ENCODE results near the gene TIMM50. TPM values are rescaled to one million over a fixed set of nuclear protein-coding genes. Genes with fewer than 3 reads are reported as not detected.

The TIMM50 gene
- total RNA-seq, 1 experiment from 2014 or later: 79.0 TPM

DNA sequence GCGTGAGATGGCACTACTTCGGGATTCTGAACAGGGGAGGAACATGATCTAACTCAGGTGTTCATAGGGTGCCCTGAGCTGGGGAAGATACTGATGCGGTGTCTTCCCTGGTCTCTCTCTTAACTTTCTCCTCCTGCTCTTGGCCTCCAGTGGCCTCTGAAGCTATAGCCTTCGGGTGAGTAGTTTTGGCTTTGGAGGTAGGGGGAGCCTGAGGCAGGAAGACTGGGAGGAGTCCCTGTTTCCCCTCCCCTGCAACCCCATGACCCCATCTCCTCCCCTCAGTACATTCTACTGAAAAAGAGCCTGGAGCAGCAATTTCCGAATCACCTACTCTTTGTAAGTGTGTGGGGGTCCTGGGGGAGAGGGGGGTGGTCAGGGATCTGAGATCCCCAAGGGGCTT, 37.8 kb downstream of the TIMM50 start:
- H3K9me3 ChIP-seq (replicated peaks): no peaks in the 10 kb centered on the region
- peaks cover 10% of the 10 kb centered on the region for H3K4me1 ChIP-seq (replicated peaks)
- no peak overlapping the region for H3K4me3 ChIP-seq
- peaks cover 42% of the 10 kb centered on the region for H3K27me3 ChIP-seq (replicated peaks)
- no peaks in the 10 kb centered on the region for H3K36me3 ChIP-seq
- DNase-seq (ENCODE audit: low read depth in 1 of 2, low spot score in 2 of 2): no peak
- H3K27ac ChIP-seq: no peak overlapping the region

DNA sequence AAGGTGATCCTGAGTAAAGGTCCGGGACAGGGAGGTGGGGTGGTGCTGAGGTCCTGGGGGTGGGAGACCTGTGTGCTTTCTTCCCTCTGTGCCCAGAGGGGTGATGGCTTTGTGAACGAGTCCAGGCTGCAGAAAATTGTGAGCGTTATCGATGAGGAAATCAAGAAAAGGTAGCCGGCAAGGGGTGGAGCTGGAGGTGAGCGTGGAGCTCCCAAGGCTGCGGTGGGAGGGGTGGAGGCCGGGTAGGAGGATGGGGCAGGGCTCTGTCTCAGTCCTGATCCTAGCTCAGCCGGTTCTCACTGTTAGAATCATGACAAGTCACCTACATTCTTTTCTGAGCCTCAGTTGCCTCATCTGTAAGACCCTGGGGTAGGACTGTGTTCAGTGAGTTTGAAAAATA, 38.3 kb downstream of the TIMM50 start:
- Histone ChIP-seq H3K9me3 (replicated peaks) (no peaks in the 10 kb centered on the region), H3K4me1 (replicated peaks) (peaks cover 10% of the 10 kb centered on the region), H3K27ac (no peak overlapping the region), H3K36me3 (no peaks in the 10 kb centered on the region), H3K4me3 (no peak overlapping the region), H3K27me3 (replicated peaks) (peaks cover 37% of the 10 kb centered on the region)
- no peak for DNase-seq (ENCODE audit: low read depth in 1 of 2, low spot score in 2 of 2)

GRCh38 chr19:39520541-39521484, 40.2 kb downstream of the TIMM50 start:
- no peak overlapping the region for H3K27ac ChIP-seq

DNA sequence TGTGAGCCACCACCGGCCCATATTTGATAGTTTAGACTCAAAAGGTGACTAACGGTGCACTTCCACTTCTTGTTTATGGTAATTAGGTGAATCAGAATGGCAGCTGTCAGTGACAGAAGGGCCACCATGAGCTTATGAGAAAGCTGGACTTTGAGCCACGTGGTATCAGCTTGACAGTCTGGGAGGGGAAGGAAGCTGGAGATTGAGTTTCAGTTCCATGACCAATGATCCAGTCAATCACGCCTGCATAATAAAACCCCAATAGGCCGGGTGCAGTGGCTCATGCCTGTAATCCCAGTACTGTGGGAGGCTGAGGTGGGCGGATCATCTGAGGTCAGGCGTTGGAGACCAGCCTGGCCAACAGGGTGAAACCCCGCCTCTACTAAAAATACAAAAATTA, 43.9 kb downstream of the TIMM50 start:
- no peak for DNase-seq (ENCODE audit: low read depth in 1 of 2, low spot score in 2 of 2)
- peaks cover 5% of the 10 kb centered on the region for H3K36me3 ChIP-seq
- H3K9me3 ChIP-seq (replicated peaks): no peaks in the 10 kb centered on the region
- no peak overlapping the region for H3K27ac ChIP-seq
- H3K4me1 ChIP-seq (replicated peaks): no peaks in the 10 kb centered on the region
- H3K27me3 ChIP-seq (replicated peaks): no peaks in the 10 kb centered on the region
- H3K4me3 ChIP-seq: no peak overlapping the region

More at GRCh38 chr19:39520541-39521484, 40.2 kb downstream of the TIMM50 start:
- no peak for DNase-seq (ENCODE audit: low read depth in 1 of 2, low spot score in 2 of 2)
- H3K36me3 ChIP-seq: no peaks in the 10 kb centered on the region
- H3K27me3 ChIP-seq (replicated peaks): peaks cover 19% of the 10 kb centered on the region
- no peaks in the 10 kb centered on the region for H3K4me1 ChIP-seq (replicated peaks)
- H3K9me3 ChIP-seq (replicated peaks): no peaks in the 10 kb centered on the region
- no peak overlapping the region for H3K4me3 ChIP-seq

DNA sequence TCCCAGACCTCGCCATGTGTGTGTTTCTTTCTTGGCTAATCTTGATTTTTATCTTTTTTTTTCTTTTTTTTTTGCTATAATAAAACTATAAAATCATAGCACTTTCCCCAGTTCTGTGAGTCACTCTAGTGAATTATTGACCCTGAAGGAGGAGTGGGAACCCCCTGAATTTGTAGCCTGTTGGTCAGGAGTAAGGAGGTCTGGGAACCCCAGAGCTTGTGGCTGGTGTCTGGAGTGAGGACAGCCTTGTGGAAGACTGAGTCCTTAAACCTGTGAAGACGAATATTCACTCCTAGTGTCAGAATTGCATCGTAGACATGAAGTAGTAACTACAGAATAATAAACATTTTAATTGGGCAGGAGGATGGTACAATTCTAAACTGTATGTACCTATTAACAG, 44.6 kb downstream of the TIMM50 start:
- Histone ChIP-seq H3K4me1 (replicated peaks) (no peaks in the 10 kb centered on the region), H3K27me3 (replicated peaks) (no peaks in the 10 kb centered on the region), H3K9me3 (replicated peaks) (no peaks in the 10 kb centered on the region), H3K4me3 (no peak overlapping the region), H3K36me3 (peaks cover 9% of the 10 kb centered on the region), H3K27ac (no peak overlapping the region)
- no peak for DNase-seq (ENCODE audit: low read depth in 1 of 2, low spot score in 2 of 2)

DNA sequence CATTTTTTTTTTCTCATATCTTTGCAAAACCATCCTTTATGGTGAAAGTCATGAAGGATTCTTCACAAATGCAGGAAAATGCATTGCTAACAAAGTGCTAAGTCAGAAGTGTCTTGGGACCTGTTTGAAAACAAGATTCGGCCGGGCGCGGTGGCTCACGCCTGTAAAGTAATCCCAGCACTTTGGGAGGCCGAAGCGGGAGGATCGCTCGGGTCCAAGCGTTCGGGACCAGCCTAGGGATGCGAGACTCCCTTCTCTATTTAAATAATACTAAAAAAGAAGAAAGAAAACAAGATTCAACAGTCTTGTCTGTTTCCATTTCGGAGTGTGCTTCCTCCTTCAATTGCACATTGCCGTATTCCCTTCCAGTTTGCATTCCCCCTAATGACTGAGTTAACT, 51.2 kb downstream of the TIMM50 start:
- Histone ChIP-seq H3K4me1 (replicated peaks) (peaks cover 6% of the 10 kb centered on the region), H3K4me3 (peak overlapping the region; percentile 88), H3K36me3 (peaks cover 24% of the 10 kb centered on the region), H3K27me3 (replicated peaks) (no peaks in the 10 kb centered on the region), H3K9me3 (replicated peaks) (no peaks in the 10 kb centered on the region), H3K27ac (peak overlapping the region; percentile 44; the same call in 1 of the 2 replicates)
- no peak for DNase-seq (ENCODE audit: low read depth in 1 of 2, low spot score in 2 of 2)

GRCh38 chr19:39532233-39533002, 51.8 kb downstream of the TIMM50 start, which contains the start of gene EID2B:
EID2B (minus strand) TSS chr19:39532852; CDS start chr19:39532802, 50 bp downstream.
- peak; percentile 89 to 95 for DNase-seq (ENCODE audit: low read depth in 1 of 2, low spot score in 2 of 2)
- H3K27ac ChIP-seq: peak within 1 kb of the TSS; percentile 44
- H3K4me3 ChIP-seq: peak within 1 kb of the TSS; percentile 88
- no peaks in the 10 kb centered on the region for H3K9me3 ChIP-seq (replicated peaks)
- peaks cover 24% of the 10 kb centered on the region for H3K36me3 ChIP-seq
- no peaks in the 10 kb centered on the region for H3K27me3 ChIP-seq (replicated peaks)
- peaks cover 6% of the 10 kb centered on the region for H3K4me1 ChIP-seq (replicated peaks)

DNA sequence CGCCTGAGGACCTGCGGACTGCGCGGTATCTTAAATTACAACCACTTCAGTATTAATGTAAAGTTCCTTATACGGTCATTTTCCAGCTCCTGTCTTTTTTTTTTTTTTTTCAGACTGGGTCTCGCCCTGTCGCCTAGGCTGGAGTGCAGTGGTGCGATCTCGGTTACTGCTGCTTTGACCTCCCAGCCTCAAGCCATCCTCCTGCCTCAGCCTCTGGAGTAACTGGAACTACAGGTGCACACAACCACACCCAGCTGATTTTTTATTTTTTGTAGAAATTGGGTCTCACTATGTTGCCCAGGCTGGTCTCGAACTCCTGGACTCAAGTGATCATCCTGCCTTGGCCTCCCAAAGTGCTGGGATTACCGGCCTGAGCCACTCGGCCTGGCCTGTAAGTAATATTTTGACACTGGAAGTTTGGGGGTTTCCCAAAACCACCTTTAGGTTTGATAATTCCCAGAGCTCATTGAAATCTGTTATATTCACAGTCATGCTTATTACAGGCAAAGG, 52.4 kb downstream of the TIMM50 start:
- DNase-seq (ENCODE audit: low read depth in 1 of 2, low spot score in 2 of 2): no peak
- Histone ChIP-seq H3K27ac (no peak overlapping the region), H3K4me3 (peak overlapping the region; percentile 88), H3K9me3 (replicated peaks) (no peaks in the 10 kb centered on the region), H3K4me1 (replicated peaks) (peaks cover 6% of the 10 kb centered on the region), H3K36me3 (peaks cover 20% of the 10 kb centered on the region), H3K27me3 (replicated peaks) (no peaks in the 10 kb centered on the region)

DNA sequence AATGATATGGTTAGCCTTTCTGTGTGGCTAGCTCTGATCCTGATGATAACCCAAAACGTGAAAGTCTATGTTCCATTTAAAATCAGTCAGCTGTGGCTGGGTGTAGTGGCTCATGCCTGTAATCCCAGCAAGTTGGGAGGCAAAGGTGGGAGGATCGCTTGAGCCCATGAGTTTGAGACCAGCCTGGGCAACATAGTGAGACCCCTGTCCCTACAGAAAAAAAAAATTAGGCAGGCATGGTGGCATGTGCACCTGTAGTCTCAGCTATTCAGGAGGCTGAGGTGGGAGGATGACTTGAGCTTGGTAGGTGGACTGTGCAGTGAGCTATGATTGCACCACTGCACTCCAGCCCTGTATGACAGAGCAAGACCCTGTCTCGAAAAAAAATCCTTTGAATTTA, 53.2 kb downstream of the TIMM50 start:
- DNase-seq (ENCODE audit: low read depth in 1 of 2, low spot score in 2 of 2): no peak
- H3K9me3 ChIP-seq (replicated peaks): no peaks in the 10 kb centered on the region
- peaks cover 6% of the 10 kb centered on the region for H3K4me1 ChIP-seq (replicated peaks)
- no peaks in the 10 kb centered on the region for H3K27me3 ChIP-seq (replicated peaks)
- H3K27ac ChIP-seq: no peak overlapping the region
- H3K4me3 ChIP-seq: no peak overlapping the region
- peaks cover 20% of the 10 kb centered on the region for H3K36me3 ChIP-seq

DNA sequence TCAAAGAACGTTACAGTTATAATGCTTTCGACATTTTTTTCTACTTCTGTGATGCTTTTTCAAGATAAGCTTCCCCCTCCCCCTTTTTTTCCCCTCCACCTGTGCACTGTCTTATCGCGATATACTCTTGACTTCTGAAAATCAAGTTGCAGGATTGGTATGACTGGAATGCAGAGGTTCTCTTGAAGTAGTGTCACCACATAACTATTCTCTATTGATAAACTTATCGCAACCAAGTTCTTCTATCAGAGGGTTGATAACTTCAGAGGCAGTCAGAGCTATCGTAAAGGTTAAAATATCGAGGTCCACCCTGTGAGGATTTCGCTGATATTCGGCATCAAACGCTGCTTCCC, 58.5 kb downstream of the TIMM50 start:
- Histone ChIP-seq H3K36me3 (peaks cover 12% of the 10 kb centered on the region), H3K4me3 (peak overlapping the region; percentile 91)
- no peak for DNase-seq (ENCODE audit: low read depth in 1 of 2, low spot score in 2 of 2)

DNA sequence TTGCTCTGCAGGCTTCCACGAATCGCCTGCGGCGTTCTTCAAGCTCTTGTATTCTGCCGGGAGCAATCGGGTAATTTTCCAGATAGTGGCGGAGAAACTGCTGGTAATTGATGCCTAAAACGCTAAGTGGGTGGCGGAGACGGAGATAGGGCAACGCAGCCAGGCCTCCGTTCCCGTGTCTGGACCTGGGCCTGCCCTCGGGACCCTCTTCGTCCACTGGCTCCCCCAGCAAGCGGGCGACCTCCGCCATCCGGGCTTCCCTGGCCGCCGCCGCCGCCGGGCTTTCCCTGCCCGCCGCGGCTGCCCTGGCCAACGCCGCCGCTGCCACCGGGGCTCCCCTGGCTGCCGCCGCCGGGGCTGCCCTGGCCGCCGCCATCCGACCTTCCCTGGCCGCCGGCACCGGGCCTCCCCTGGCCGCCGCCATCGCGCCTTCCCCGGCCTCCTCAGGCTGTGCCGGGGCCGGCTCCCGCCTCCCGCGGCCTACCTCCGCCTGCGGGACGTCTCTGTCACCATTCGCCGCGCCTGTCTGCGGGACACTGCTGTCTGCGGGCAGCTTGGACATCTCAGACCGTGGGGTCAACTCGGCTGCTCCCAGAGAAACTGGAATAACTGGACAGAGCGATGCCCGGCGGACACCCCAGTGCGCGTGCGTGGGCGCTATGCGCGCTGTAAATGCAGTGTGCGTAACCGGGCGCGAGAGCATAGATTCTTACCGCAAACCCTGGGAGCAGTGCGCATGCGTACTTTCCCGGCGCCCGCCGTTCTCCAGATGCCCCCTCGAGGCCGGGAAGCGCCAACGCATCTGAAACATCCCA, 59.1 kb downstream of the TIMM50 start, which contains the start of gene EID2:
Gene EID2 (minus strand): TSS at position 644 of the 815 bp plus-strand sequence. CDS start 82 bp downstream, at position 562.
- no peaks in the 10 kb centered on the region for H3K9me3 ChIP-seq (replicated peaks)
- H3K4me1 ChIP-seq (replicated peaks): peaks cover 4% of the 10 kb centered on the region
- peak within 1 kb of the TSS; percentile 91 for H3K4me3 ChIP-seq
- H3K27me3 ChIP-seq (replicated peaks): no peaks in the 10 kb centered on the region
- peak; percentile 88 to 96 for DNase-seq (ENCODE audit: low read depth in 1 of 2, low spot score in 2 of 2)
- H3K27ac ChIP-seq: peak within 1 kb of the TSS; percentile 64
- peaks cover 12% of the 10 kb centered on the region for H3K36me3 ChIP-seq

More for the DNA sequence above, 58.5 kb downstream of the TIMM50 start:
- Histone ChIP-seq H3K27me3 (replicated peaks) (no peaks in the 10 kb centered on the region), H3K9me3 (replicated peaks) (no peaks in the 10 kb centered on the region), H3K4me1 (replicated peaks) (peaks cover 3% of the 10 kb centered on the region), H3K27ac (peak overlapping the region; percentile 64)

DNA sequence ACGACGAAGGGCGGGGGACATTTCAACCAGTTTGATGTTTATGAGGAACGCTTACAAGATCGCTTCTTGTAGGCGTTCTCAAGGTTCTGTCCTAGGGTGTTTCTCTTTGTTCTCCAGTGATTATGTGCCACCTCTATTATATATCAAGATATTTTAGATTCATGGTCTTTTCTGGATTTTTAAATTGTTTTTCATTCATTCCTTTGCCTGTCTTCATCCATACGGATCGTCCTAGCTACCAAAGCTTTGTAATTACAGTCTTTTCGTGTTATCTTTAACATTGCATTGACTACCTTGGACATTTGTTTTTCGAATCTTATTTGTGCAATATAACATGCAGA, 59.7 kb downstream of the TIMM50 start:
- peak overlapping the region; percentile 91 for H3K4me3 ChIP-seq
- DNase-seq (ENCODE audit: low read depth in 1 of 2, low spot score in 2 of 2): no peak
- H3K27me3 ChIP-seq (replicated peaks): no peaks in the 10 kb centered on the region
- no peak overlapping the region for H3K27ac ChIP-seq
- no peaks in the 10 kb centered on the region for H3K9me3 ChIP-seq (replicated peaks)
- H3K4me1 ChIP-seq (replicated peaks): peaks cover 5% of the 10 kb centered on the region
- H3K36me3 ChIP-seq: peaks cover 12% of the 10 kb centered on the region

Data from SJSA1 (cell line).